Glomerular visceral epithelial cell (primary cell): ENCODE results near the gene MYCBP2.

Experiments
- DNase-seq: peaks from one replicate; pipeline ENCODE4 v3.0.0-alpha.2; 2016; ENCODE audit errors: extremely low spot score

MYCBP2 gene

GRCh38 chr13:77093735-77094134 is 233.2 kb downstream of the MYCBP2 start:
- DNase-seq = no peak

GRCh38 chr13:77084755-77085154 is 242.1 kb downstream of the MYCBP2 start:
- DNase-seq = no peak

GRCh38 chr13:77079902-77080413 is 246.9 kb downstream of the MYCBP2 start:
- no peak for DNase-seq

DNA sequence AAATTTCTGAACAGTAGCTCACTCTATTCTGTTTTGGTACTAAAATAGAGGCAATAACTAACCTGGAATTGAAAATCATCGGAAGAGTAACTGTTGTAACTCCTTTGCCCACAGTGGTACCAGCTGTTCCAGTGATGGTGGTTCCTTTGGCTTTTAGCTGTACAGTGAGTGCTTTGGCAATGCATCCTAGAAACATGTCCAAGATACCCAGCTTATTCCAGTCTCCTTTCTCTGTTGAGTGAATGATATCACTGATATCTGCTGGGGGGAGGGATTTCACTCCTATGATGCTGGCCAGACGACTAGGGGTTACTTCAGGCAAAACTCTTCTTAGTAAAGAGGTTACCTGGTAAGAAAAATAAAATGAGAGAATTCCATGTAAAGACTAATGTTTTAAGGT is 259.4 kb downstream of the MYCBP2 start:
- no peak for DNase-seq

DNA sequence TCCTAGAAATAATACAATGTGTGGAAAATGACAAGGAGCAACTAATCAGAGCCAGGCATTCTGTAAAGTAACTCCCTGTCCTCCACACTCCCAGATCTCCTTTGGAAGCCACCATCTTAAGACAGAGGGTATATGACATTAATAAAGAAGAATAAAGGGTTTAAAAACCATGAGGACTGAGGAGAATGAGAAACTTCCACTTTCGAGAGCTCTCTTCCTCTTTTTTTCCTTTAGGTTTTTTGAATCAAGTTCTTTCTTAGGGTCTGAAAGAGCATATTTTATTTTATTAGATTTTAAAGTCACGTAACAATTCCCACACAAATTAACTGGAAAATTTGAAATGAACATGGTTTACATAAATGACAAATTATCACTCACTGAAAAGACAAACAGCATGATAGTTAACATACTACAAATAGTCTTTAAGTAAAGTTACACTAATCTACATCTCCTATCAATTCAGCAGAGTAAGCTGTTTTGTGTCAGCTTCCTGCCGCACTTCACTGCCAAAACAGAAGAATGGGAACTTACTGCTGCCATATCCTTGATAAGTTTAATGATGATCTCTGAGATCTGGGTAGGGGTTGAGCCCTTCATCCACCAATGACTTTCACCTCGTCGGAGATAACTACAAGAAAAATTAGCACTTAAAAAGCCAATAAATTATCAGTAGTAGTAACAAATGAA is 261.3 kb downstream of the MYCBP2 start:
- no peak for DNase-seq

DNA sequence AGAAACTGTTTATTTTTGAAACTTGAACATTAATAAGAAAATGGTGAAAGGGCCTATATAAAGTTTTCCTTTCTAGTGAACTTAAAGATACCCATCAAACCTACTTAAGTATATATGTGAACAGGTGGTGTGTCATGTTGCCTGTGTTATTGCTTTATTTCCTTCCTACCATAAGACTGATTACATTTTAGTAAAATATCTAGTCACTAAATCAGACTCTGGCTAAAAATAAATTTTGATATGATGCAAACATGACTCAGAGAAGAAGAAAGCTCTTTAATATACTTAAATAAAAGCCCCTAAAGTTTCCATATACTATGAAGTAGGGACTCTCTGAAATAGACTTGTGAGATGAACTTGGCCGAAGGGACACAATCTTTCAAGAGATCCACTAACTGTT is 264.8 kb downstream of the MYCBP2 start:
- no peak for DNase-seq

GRCh38 chr13:77061362-77061761 is 265.5 kb downstream of the MYCBP2 start:
- DNase-seq = no peak

- DNase-seq = no peak
These were observed 270.0 kb downstream of the MYCBP2 start for GRCh38 chr13:77056886-77057285.

DNA sequence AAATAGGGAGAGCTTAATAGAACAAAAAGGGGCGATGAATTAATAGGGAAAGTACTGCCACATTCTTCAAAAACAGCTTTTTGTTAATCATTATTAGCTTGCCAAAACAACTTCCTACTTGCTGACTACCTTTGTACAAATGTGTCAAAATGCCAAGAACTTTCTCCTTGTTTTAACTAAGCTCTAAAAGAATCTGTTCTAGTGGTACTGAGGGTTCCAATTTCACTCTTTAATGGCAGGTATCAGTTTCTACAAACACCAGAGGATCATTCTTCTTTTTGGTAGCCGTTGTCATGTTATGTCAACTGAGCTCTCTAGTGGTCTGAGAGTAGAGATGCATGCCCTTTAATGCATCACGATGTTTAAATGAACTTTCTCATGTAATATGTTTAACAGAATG is 270.5 kb downstream of the MYCBP2 start:
- DNase-seq = no peak

GRCh38 chr13:77055158-77055557 is 271.7 kb downstream of the MYCBP2 start:
- DNase-seq = no peak

DNA sequence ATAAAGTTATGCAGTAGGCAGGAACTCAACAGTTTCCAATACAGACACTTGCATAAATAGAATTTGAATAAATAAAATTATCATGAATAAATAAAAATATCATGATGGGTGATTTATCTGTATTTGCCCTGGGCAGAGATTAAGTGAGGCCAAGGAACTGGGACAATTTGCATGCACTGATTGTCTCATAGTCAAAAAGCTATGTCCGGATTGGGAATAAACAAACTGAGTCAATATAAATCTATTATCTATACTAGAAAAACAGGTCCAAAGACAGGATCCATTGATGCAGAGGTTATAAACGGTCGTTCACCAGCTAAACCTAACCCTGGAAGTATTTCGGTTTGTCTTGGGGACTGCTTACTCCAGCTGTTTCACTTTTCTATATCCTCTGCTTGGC is 273.7 kb downstream of the MYCBP2 start:
- no peak for DNase-seq

DNA sequence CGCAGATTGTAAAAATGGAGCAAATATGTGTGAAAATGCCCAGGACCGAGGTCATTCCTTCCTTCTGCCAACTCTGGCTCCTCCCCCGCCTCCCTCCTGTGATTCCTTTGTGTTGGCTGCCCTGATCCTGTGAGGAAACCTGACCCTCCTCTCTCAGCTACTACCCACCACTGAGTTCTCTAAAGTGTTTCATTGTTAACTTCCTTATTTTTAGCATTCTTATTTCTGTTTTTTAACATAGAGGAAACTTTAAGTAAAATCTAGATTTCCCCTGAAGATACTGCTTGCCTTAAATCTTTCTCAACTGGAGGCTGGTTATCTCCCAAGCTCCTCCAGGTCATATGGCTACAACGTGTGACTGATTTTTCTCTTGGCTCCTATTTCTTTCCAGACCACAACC is 278.2 kb downstream of the MYCBP2 start:
- DNase-seq = no peak

- DNase-seq = no peak
These were observed 279.1 kb downstream of the MYCBP2 start for GRCh38 chr13:77047649-77048343.

GRCh38 chr13:77042566-77043177 is 284.2 kb downstream of the MYCBP2 start:
- DNase-seq = no peak

DNA sequence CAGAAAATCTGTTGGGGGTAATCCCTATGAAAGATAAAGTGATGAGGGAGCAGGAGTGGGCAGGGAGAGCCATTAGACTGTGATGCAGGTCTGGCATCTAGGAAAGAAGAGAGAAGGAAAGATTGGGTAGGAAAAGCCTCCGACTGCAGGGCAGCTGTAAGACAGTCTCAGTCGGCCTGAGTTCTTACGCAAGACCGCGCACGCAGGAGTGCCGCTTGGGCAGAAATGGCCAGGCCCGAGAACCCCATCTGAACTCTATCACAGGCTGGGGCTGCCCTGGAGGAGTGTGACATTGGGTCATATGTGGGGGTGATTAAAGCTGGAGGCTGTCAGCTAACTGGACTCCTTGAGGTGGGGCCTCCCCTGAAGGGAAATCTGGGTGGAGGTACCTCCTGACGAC is 286.1 kb downstream of the MYCBP2 start:
- no peak for DNase-seq

- DNase-seq = no peak
These were observed 286.8 kb downstream of the MYCBP2 start for GRCh38 chr13:77040076-77040475.

GRCh38 chr13:77038907-77039480 is 287.9 kb downstream of the MYCBP2 start:
- DNase-seq = no peak

DNA sequence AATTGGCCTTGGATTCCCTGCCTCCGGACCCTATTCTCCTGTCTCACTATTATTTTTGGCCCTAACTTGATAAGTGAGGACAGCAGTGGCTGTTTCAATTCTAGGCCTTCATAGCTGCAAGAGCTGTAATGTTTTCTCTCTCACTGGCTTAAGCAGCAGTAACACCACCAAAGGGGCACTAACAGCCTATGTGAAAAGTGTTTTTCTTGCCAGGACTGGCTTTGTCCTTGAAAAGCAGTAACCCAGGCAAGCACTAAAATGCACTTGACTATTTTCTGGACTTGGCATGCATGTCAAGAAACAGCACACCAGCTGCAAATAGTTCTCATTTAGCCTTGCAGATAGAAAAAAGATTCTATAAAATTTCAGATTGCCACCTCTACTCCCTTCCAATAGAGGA is 290.6 kb downstream of the MYCBP2 start:
- DNase-seq = no peak

DNA sequence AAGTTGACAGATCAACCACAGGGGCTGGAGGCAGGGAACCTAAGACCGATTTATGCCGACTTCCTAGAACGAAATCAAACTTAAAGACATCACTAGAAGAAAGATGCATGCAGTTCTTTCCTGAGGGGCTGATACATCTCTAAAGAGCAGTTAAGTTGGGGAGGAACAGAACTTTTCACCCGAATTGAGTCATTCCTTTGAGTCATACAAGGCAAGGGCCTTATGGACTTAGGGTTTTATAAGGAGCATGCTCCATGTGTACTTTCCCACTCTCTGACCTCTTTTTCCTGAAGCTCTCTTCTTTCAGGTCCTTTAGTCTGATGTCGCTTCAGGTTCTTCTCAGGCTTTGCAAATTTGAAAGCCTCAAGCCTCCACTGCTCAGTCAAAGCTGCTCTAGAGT is 292.0 kb downstream of the MYCBP2 start:
- no peak for DNase-seq

DNA sequence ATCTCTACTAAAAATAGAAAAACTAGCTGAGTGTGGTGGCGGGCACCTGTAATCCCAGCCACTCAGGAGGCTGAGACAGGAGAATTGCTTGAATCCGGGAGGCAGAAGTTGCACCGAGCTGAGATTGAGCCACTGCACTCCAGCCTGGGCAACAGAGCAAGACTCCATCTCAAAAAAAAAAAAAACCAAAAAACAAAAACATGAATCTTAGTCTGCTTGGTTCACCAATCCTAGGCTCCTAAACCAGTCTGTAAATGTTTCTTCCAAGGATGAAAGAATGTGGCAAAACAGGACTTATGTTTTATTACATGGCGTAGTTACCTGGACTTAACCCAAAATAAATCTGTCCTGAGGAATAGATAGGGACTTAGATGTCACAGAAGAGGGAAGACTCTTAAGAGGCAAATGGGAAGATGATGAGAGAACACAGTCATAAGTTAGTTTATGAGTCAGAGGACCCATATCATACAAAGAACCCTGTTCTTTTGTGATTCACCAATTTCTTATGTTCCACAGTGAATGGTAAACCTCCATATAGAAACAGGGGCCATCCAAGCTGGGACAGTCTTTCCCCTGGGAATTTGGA is 293.1 kb downstream of the MYCBP2 start:
- DNase-seq = no peak

DNA sequence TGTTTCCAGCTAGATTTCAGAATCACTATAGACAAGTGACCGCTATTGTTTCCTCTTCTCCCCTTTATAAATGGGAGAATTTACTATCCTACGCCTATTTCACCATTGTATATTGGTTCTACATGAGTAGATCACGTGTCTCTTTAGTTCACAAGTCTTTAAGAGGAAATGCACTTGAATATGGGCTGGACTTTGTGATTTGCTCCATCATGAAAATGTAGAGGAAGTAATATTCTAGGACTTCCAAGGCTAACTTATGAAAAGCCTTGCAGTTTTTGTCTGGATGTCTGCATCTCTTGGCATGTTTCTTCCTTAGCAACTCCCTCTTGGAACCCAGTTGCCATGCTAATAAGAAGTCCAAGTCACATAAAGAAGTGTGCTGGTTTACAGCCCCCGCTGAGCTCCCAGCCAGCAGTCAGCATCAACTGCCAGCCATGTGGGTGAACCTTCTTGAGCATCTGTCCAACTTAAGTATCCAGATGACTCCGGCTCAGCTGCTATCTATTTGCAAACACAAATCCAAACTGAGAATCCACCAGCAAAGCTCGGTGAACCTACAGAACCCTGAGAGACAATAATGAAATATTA is 295.1 kb downstream of the MYCBP2 start:
- no peak for DNase-seq

DNA sequence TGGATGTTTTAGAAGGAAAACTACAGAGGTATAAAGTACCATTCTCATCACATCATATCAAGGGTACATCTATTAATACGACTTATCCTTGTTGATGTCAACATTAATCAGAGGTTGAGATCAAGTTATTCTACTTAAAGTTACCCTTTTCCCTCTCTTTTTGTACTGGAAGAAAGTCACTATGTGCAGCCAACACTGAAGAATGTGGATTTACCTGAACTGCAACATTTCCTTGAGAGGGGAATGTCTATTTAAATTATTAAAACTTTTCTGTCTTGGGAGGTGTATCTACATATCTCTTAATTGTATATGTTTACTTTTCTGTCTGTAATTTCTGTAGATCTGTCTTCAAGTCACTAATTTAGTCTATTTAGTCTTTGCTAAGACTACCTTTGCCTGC is 297.5 kb downstream of the MYCBP2 start:
- DNase-seq = no peak
